Measurements from ENCODE around the gene LYRM4.

Gene LYRM4

GRCh38 chr6:5279891-5280338 is 19.2 kb upstream of the LYRM4 start:
- no peak for DNase-seq

DNA sequence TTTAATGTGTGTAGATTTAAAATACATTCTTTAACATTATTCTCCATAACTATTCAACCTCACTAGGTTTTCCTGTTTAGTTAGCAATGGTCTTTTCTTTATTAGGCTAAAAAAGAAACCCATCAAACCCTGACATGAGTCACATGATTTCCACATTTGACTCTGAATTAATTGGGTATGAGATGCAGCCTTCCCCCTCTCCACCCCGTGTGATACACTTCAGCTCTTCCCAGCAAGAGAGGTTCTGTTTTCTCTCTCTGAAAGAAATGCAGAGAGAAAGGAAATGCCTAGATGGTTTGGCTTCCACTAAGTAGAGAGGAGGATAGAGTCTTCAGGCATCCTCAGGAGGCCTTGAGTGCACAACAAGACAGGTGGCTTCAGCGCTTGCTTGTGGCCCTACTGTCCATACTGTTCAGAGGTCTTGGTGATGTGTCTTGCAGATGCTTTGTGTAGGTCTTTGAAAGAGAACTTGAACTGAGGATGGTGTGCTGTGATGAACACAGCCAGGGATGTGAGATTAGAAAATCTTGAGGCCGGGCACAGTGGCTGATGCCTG is 17.9 kb upstream of the LYRM4 start:
- DNase-seq: no peak

GRCh38 chr6:5278047-5278446 is 17.3 kb upstream of the LYRM4 start:
- DNase-seq: no peak

GRCh38 chr6:5277589-5277988 is 16.8 kb upstream of the LYRM4 start:
- no peak for DNase-seq

DNA sequence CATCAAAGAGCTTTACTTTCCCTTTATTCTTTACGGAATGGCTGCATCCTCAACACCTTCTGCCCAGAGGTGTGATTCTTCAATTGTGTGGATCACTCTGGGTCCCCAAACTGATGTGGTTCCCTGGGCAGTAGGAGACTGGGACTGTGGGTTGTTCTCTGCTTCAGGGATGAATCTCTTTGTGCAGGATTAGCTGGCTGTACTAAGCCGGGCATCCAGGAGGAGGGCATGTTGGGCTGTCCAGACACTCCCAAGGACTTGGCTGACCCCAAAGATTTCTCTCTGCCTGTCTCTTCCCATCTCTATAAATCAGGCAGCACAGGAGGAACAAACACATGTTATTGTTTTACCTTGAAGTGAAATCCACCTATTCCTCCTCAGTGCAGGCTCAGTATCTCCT is 15.8 kb upstream of the LYRM4 start:
- DNase-seq: no peak

DNA sequence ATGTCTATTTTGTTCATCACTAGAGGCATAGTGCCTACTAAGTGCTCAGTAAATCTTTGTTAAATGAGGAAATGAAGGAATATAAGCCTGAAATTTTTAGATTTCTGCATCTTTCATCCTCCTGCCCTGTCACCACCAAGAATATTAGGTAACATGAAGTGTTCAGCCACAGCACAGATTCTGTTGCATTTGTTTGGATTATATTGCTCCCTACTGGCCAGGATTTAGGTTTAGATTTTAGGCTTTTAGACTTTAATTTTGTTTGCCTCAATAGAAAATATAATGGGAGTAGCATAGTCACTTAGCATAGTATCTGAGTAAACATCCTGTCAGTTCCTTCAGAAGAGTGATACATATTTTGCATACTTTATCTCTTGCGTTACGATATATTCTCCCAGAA is 14.7 kb upstream of the LYRM4 start:
- DNase-seq: no peak

GRCh38 chr6:5274231-5274630 is 13.5 kb upstream of the LYRM4 start:
- DNase-seq: no peak

GRCh38 chr6:5271926-5272325 is 11.2 kb upstream of the LYRM4 start:
- DNase-seq: no peak

- DNase-seq: no peak
Observed at GRCh38 chr6:5270093-5270680, 9.4 kb upstream of the LYRM4 start.

GRCh38 chr6:5266423-5266822 is 5.7 kb upstream of the LYRM4 start:
- no peak for DNase-seq

GRCh38 chr6:5261545-5262109 is 877 bp upstream of the LYRM4 start:
- no peak for DNase-seq

- peak; percentile 21 for DNase-seq
Observed at GRCh38 chr6:5260111-5260620, 584 bp downstream of the LYRM4 start.

GRCh38 chr6:5259428-5259827 is 1.3 kb downstream of the LYRM4 start:
- no peak for DNase-seq

DNA sequence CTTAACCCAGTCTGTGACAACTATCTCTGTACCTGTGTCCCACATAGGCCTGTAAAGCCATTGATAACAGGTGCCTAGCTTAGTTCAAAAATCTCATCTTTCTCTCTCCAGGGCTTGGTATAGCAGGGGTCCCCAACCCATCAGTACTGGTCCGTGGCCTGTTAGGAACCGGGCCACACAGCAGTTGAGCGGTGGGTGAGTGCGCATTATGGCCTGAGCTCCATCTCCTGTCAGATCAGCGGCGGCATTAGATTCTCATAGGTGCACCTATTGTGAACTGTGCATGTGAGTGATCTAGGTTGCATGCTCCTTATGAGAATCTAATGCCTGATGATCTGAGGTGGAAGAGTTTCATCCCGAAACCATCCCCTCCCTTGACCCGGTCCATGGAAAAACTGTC is 3.4 kb downstream of the LYRM4 start:
- DNase-seq: no peak

DNA sequence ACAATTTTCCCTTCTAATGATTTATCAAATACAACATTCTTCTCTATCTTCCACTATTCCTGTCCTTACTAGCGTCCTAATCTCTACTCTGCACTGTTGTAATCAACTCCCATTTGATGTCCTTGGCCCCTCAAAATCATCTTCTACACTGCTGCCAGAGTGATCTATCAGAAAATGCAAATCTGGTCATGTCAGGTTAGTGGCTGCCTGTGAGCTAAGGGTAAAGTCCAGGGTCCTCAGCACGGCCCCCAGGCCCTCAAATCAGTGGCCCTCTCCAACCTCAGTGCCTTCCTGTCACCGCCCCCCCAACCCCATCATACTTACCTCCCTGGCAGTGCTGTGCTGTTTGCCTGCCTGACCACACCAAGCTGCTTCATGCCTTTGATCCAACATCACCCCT is 3.8 kb downstream of the LYRM4 start:
- DNase-seq: no peak

- DNase-seq: no peak
Observed at GRCh38 chr6:5250911-5251310, 9.8 kb downstream of the LYRM4 start.

- no peak for DNase-seq
Observed at GRCh38 chr6:5250451-5250850, 10.3 kb downstream of the LYRM4 start.

- DNase-seq: no peak
Observed at GRCh38 chr6:5249451-5250122, 11.2 kb downstream of the LYRM4 start.

DNA sequence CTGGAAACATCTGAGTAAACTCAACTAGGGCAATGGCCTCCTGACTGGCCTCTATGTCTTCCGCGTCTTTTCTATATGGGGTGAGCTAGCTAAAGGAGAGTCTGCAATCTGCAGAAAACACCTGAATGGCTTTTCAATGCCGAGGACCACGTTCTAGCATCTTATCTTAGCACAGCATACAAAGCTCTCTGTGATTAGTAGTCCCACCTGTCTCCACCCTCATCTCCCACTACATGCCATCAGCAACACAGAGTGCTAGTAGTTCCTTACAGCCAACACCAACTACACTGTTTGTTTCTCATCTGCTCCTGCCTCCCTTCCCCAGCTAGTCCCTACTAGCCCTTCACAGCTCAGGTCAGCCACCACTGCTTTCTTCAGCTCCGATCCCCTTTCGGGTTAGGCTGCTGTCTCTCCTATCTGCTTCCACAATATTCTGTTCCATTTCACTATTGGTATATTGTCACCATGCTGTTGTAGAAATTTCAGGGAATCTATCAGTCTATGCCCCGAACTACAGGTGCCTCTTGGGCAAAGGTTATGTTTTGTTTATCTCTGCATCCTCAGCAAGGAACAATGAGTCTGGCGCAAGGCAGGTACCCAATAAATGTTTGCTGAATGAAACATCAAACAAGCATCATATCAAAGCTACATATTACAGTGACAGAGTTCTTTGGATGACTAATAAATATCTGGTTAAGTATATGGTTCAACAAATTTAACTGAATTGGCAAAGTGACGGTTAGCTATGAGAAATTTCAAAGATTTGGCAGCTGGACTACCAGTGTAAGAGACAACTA is 12.2 kb downstream of the LYRM4 start:
- DNase-seq: no peak

DNA sequence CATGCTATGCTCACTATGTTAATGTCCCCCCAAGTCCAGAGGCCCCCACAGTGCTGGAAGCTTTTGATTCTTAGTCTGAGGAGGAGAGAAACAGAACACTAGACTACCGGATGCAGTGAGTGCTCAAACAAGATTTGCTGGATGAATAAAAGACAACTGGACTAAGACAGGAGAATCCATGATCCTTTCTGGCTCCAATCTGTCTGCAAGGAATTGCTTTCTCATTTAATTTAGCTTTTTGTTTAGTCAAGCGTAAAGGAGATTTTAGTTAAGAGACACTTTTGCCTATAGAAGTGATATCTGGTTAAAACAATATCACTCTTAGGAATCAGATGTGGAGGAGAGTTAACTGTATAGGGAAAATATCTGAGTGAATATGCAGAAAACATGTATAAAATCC is 13.5 kb downstream of the LYRM4 start:
- DNase-seq: no peak

DNA sequence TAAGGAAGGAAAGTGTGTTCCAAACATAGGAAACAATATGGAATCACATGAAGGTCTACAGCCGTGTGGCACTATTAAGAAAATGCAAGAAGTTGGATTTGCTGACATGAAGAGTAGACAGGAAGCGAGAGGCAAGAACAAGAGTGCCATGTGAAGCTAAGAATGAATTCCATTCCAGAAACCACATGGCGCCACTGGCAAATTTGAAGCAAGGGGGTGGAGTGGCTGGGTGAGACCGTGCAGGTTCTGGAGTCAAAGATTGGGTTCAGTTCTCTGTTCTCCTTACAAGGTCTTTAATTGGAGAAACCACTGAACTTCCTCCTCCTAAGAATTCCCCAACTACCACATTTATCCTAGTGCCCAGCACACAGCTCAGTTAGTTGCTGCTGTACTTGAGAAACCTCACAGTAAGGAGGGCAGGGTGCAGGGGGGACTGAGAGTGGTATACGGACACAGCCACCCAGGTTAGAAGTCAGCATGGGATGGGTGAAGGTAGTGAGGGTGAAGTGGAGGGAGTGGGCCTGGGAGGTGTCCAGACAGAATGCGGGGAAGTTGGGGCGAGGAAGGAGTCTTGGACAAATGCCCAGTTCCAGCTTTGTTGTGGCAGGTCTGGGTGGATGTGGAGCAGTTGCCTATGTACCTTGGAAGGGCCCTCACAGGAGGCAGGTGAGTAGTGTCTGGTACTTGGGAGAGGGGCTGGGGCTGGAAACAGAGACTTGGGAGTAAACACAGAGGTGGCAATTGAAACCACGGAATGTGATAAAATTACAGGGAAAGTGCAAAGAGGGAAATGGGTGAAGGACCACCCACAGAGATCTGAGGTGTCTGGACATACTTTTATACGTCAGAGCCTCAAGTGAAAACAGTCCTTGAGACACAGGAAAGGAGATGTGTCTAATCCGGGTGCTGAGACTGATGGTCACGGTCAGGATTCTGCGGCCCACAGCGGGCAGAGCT is 14.3 kb downstream of the LYRM4 start:
- DNase-seq: no peak

GRCh38 chr6:5243069-5243468 is 17.7 kb downstream of the LYRM4 start:
- no peak for DNase-seq

All from amniotic stem cell (primary cell).